Hepatocyte (in vitro differentiated cells): ENCODE results near the gene CPLANE1. TPM values are rescaled to one million over a fixed set of nuclear protein-coding genes. Genes with fewer than 3 reads are reported as not detected.

Experiments
- DNase-seq: peaks from one replicate; pipeline ENCODE4 v3.0.0-alpha.2; 2016; ENCODE audit warnings: low spot score
- H2AFZ ChIP-seq: fragments of 200-600 bp; sonication (generic); 2 replicates; pipeline ENCODE4 v1.6.0; 2016; ENCODE audit warnings: antibody characterized with exemption, mild to moderate bottlenecking
- H3K27ac ChIP-seq: fragments of 200-600 bp; sonication (generic); 2 replicates; pipeline ENCODE4 v1.5.1; 2016; ENCODE audit warnings: mild to moderate bottlenecking
- H3K27me3 ChIP-seq: fragments of 200-600 bp; sonication (generic); 2 replicates; pipeline ENCODE4 v1.6.1; 2016
- H3K36me3 ChIP-seq: fragments of 200-600 bp; sonication (generic); replicated peaks from 2 replicates; pipeline ENCODE4 v1.5.1; 2016; ENCODE audit warnings: low read depth; ENCODE audit not compliant: insufficient read depth
- H3K4me1 ChIP-seq: fragments of 200-600 bp; sonication (generic); 2 replicates; pipeline ENCODE4 v1.5.1; 2016; ENCODE audit warnings: mild to moderate bottlenecking, moderate library complexity; ENCODE audit not compliant: insufficient read depth
- H3K4me2 ChIP-seq: fragments of 200-600 bp; sonication (generic); 2 replicates; pipeline ENCODE4 v1.6.0; 2016
- H3K4me3 ChIP-seq: fragments of 200-600 bp; sonication (generic); 2 replicates; pipeline ENCODE4 v1.5.1; 2016; ENCODE audit warnings: mild to moderate bottlenecking
- H3K79me2 ChIP-seq: fragments of 200-600 bp; sonication (generic); 2 replicates; pipeline ENCODE4 v1.6.0; 2017; ENCODE audit warnings: mild to moderate bottlenecking
- H3K9me2 ChIP-seq: fragments of 200-600 bp; sonication (generic); replicated peaks from 2 replicates; pipeline ENCODE4 v1.6.0; 2017; ENCODE audit warnings: mild to moderate bottlenecking; ENCODE audit not compliant: insufficient read depth
- H3K9me3 ChIP-seq: fragments of 200-600 bp; sonication (generic); 2 replicates; pipeline ENCODE4 v1.5.1; 2016; ENCODE audit warnings: low read depth, mild to moderate bottlenecking
- H4K20me1 ChIP-seq: fragments of 200-600 bp; sonication (generic); 2 replicates; pipeline ENCODE4 v1.6.0; 2016; ENCODE audit warnings: mild to moderate bottlenecking; ENCODE audit not compliant: insufficient read depth, poor library complexity, severe bottlenecking
- EZH2 ChIP-seq: fragments of 200-600 bp; sonication (generic); IDR thresholded peaks from 2 replicates; pipeline ENCODE4 v1.6.1; 2016; ENCODE audit warnings: antibody characterized with exemption, mild to moderate bottlenecking, borderline replicate concordance
- EZH2phosphoT487 ChIP-seq: fragments of 200-600 bp; sonication (generic); IDR thresholded peaks from one replicate; pipeline ENCODE4 v1.6.1; 2018; ENCODE audit warnings: antibody characterized with exemption, mild to moderate bottlenecking, low read depth, moderate library complexity; ENCODE audit not compliant: unreplicated experiment, severe bottlenecking
- WGBS: methylation state at CpG from one replicate; pipeline ENCODE4 v1.1.6; 2016; ENCODE audit warnings: low lambda C conversion rate; ENCODE audit errors: missing lambda C conversion rate; 5-methylcytosine and 5-hydroxymethylcytosine counted together
- polyA plus RNA-seq: library from polyadenylated mRNA; unstranded; fragments of >200 nt; fragmentation: Nextera tagmentation; extraction: Ambion mirVana; gene quantifications from 2 replicates; pipeline ENCODE4 v1.2.1, GENCODE V29; 2016
- total RNA-seq: library from RNA; depleted of rRNA; stranded (reverse); fragments of >200 nt; gene quantifications from 2 replicates; pipeline ENCODE4 v1.2.3, GENCODE V29; 2014
- TF ChIP-seq, protein P1 (sequence below): fragments of 200-600 bp; sonication (generic); IDR thresholded peaks from 2 replicates; pipeline ENCODE4 v1.5.1; 2016; ENCODE audit warnings: antibody characterized with exemption, mild to moderate bottlenecking; ENCODE audit not compliant: poor library complexity

CPLANE1 gene
- total and polyA plus RNA-seq, 2 experiments from 2014 or later, result 4.3 to 29.6 TPM

- TF ChIP-seq EZH2 (no peak), EZH2phosphoT487 (no peak)
- TF ChIP-seq, protein P1, sequence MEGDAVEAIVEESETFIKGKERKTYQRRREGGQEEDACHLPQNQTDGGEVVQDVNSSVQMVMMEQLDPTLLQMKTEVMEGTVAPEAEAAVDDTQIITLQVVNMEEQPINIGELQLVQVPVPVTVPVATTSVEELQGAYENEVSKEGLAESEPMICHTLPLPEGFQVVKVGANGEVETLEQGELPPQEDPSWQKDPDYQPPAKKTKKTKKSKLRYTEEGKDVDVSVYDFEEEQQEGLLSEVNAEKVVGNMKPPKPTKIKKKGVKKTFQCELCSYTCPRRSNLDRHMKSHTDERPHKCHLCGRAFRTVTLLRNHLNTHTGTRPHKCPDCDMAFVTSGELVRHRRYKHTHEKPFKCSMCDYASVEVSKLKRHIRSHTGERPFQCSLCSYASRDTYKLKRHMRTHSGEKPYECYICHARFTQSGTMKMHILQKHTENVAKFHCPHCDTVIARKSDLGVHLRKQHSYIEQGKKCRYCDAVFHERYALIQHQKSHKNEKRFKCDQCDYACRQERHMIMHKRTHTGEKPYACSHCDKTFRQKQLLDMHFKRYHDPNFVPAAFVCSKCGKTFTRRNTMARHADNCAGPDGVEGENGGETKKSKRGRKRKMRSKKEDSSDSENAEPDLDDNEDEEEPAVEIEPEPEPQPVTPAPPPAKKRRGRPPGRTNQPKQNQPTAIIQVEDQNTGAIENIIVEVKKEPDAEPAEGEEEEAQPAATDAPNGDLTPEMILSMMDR, result no peak
- Histone ChIP-seq H3K36me3 (peaks cover 2% of the 10 kb centered on the region), H3K27me3 (no peaks in the 10 kb centered on the region), H4K20me1 (no peaks in the 10 kb centered on the region), H2AFZ (no peak overlapping the region), H3K9me3 (no peaks in the 10 kb centered on the region), H3K79me2 (no peaks in the 10 kb centered on the region), H3K9me2 (no peaks in the 10 kb centered on the region), H3K27ac (no peak overlapping the region), H3K4me3 (no peak overlapping the region), H3K4me2 (no peak overlapping the region), H3K4me1 (no peaks in the 10 kb centered on the region)
- DNase-seq, result no peak
- 94% methylated on average over 3 of the region's 3 CpGs for WGBS
Observed at GRCh38 chr5:37197340-37198050, 51.7 kb downstream of the CPLANE1 start.

- no peak for DNase-seq
- H3K4me3 ChIP-seq, result no peak overlapping the region
- no peaks in the 10 kb centered on the region for H3K9me3 ChIP-seq
- H2AFZ ChIP-seq, result no peak overlapping the region
- H3K27ac ChIP-seq, result no peak overlapping the region
- H3K79me2 ChIP-seq, result no peaks in the 10 kb centered on the region
- H3K27me3 ChIP-seq, result no peaks in the 10 kb centered on the region
- TF ChIP-seq EZH2phosphoT487, result no peak
- TF ChIP-seq EZH2, result no peak
- TF ChIP-seq, protein P1, result no peak
- H3K36me3 ChIP-seq, result no peaks in the 10 kb centered on the region
- WGBS, result 94% methylated on average over 2 of the region's 2 CpGs
- H4K20me1 ChIP-seq, result no peaks in the 10 kb centered on the region
- H3K4me2 ChIP-seq, result no peak overlapping the region
- no peaks in the 10 kb centered on the region for H3K9me2 ChIP-seq
- no peaks in the 10 kb centered on the region for H3K4me1 ChIP-seq
Observed at GRCh38 chr5:37190592-37190991, 58.6 kb downstream of the CPLANE1 start.

DNA sequence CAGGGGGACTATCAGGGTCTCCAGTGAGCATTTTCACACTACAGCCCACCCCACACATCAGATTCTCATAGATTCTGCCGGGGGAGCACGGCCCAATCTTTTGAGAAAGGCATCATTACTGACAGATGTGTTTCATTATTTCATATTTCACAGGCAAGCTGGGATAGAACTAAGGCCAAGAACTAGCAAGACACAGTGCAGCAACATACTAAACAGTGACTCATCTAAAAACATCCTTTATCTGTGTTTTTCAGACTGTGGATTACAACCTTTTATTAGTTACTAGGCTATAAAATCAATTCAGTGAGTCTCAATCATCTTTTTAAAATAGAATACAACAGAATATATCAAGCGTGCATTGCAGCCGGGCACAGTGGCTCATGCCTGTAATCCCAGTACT lies 59.8 kb downstream of the CPLANE1 start:
- H4K20me1 ChIP-seq, result no peaks in the 10 kb centered on the region
- no peak overlapping the region for H2AFZ ChIP-seq
- DNase-seq, result no peak
- H3K36me3 ChIP-seq, result no peaks in the 10 kb centered on the region
- no peaks in the 10 kb centered on the region for H3K9me3 ChIP-seq
- no peaks in the 10 kb centered on the region for H3K9me2 ChIP-seq
- H3K4me2 ChIP-seq, result no peak overlapping the region
- H3K27ac ChIP-seq, result no peak overlapping the region
- no peaks in the 10 kb centered on the region for H3K27me3 ChIP-seq
- 97% methylated on average over 4 of the region's 4 CpGs for WGBS
- no peaks in the 10 kb centered on the region for H3K4me1 ChIP-seq
- TF ChIP-seq, protein P1, result no peak
- TF ChIP-seq EZH2phosphoT487, result no peak
- no peak for TF ChIP-seq EZH2
- no peak overlapping the region for H3K4me3 ChIP-seq
- H3K79me2 ChIP-seq, result no peaks in the 10 kb centered on the region
